Right ventricle myocardium inferior (tissue), 1 donor: ENCODE results near the gene MEX3D. TPM values are rescaled to one million over a fixed set of nuclear protein-coding genes. Genes with fewer than 3 reads are reported as not detected.

Experiments
- ATAC-seq: fragments of 200-7000 bp; cut with Tn5 transposase; one replicate; pipeline ENCODE4 v1.9.1; 2020; ENCODE audit warnings: mild to moderate bottlenecking, moderate library complexity
- DNase-seq: peaks from one replicate; pipeline ENCODE4 v3.0.0; 2021; ENCODE audit errors: missing footprints
- intact Hi-C: fragments of 100-400 bp; cut with DNase I; formaldehyde crosslinking; loops from one replicate; pipeline ENCODE4 v1.11.0; 2022
- long read RNA-seq: library from polyadenylated mRNA; unstranded; transcript quantifications from one replicate; pipeline ENCODE4 v2.0.0, GENCODE V29; 2021
- total RNA-seq: library from RNA; stranded (reverse); fragmentation: NEBNext Ultra II Directional; extraction: Animal tissue kit (Norgen Biotek cat#: 25700); gene quantifications from one replicate; pipeline ENCODE4 v1.2.1, GENCODE V29; 2021
- donor health status: DM: no; HTN: yes; CAD: no; lungs with severe emphysema.

MEX3D gene
- 9.6 TPM for total RNA-seq
- long read RNA-seq = 0 reads

DNA sequence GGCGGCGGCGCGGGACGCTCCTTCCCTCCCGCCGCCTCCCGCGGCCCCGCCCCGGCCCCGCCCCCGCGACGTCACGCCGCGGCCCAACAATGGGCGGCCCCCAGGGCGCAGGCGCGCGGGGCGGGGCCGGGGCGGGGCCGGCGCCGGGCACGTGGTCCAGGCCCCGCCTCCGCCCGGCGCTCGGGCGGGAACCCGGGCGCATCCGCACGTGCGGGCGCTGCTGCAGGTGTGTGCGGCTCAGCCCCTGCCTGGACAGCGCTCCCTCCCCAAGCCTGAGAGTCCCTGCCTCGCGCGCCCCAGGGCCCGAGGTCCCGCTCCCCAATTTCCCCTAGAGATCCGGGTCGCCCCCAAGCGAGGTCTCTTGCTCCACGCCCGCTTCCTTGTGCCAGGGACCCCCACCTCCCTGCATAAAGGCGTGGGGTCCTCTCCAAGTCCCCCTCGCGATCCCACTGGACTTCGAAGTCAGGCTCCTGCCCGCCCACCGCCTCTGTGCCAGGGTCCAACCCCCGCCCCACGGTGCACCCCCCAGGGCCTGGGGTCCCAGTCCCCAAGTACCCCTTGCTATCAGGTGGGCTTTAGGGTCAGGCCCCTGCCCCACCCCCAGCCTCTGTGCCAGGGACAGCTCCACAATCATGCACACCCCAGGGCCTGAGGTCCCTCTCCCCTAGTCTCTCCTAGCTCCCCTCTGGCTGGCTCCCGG lies at the start of gene MEX3D:
Gene MEX3D, minus strand, starts transcription at position 6 of the 700 bp plus-strand sequence. CDS start 267 bp downstream, outside the sequence.
- ATAC-seq = peak; percentile 80

DNA sequence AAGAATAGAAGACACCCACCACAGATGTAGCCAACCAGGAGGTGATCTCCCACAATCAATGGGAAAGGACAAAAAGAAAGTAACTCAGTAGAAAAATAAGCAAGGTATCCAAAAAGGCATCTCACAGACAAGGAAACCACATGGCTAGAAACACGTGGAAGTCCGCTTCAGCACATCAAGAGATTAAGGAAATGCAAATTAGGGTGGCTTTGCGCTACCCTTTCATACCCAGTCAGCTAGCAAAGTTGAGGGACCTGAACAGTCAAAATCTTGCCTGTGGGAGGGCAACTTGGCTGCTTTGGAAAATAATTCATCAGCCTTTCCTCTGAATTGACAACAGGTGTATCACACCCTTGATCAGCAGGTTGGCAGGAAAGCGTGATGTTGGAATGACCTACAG lies 48.8 kb upstream of the MEX3D start:
- no peak for ATAC-seq
- no peak for DNase-seq
- intact Hi-C loops = no loop called here

More for the DNA sequence above, at the start of gene MEX3D:
- intact Hi-C loops = loop anchor here (5.0 kb wide), 1 partner anchor 84 kb away; the partner anchor contains the start of gene TCF3
- DNase-seq = peak; percentile 90

DNA sequence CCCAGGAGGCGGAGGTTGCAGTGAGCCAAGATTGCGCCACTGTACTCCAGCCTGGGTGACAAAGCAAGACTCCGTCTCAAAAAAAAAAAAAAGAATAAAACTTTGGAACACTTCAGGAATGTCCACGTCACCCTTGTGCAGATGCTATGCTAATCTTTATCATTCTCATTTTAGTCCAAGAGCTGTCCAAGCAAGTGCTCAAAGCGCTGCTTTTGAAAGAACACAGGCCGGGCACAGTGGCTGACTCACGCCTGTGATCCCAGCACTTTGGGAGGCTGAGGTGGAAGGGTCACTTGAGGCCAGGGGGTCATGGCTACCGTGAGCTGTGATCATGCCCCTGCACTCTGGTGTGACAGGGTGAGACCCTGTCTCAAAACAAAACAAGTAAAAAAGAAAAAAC lies 48.3 kb upstream of the MEX3D start:
- intact Hi-C loops = no loop called here
- no peak for DNase-seq

DNA sequence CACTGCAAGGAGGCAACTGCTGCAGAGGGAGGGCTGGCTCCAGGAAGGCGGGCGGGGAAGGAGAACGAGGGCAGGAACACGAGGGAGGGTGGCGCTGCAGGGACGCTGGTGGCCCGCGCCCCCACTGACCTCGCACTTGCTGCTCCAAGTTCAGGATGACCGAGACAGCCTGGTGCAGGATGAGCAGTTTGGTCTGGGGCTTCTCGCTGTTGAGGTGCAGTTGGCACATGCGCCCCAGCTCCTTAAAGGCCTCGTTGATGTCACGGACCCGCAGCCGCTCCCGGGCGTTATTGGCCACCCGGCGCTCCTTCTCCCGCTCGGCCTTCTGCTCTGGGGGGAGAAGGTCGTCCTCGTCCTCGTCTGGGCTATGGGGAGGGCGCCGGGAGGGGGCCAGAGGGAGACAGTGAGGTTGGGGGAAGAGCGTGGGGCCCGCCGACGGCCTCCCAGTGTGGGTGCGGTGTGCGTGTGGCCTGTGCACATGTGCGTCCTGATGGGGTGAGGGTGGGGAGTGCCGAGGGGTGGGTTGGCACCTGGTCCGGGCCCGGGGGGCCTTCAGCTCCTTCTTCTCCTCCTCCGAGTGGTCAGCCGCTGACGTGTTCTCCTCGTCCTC lies 47.1 kb upstream of the MEX3D start:
- intact Hi-C loops = no loop called here
- ATAC-seq (no peak), DNase-seq (peak; percentile 32)

More for the DNA sequence above, 48.3 kb upstream of the MEX3D start:
- ATAC-seq = peak; percentile 26

DNA sequence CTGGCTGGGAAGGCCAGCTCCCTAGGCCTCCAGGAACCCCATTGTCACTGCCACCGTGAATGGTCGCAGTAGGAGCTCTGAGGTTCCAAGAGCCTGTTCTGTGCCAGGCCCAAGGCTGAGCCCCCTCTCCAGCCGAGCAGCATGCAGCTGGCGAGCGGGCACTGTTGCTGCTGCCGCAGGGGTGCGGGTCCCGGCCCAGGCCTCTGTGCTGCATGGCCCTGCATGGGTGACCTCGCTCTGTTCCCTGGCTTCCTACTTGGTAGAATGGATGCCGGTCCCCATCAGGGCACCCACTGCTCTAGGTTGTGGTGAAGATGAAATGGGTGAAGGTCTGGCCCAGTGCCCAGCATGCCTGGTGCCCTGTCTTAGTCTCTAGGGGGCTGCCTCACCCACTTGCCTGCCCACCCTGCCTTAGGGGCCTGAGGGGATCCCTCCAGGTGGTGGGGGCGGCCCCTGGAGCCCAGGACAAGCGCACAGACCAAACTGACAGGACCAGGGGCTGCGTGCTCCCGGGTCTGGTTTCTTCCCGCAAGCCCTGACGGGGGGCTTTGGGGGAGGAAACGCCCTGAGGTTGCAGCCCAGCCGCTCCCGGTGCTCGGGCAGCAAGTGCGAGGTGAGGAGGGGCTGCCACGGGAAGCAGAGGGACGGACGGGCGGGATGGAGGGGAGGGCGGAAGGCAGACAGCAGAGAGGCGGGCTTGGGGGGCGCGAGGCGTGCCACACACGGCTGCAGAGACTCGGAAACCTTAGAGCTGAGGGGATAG lies 45.9 kb upstream of the MEX3D start:
- DNase-seq = peak; percentile 56
- intact Hi-C loops = no loop called here
- ATAC-seq = no peak

DNA sequence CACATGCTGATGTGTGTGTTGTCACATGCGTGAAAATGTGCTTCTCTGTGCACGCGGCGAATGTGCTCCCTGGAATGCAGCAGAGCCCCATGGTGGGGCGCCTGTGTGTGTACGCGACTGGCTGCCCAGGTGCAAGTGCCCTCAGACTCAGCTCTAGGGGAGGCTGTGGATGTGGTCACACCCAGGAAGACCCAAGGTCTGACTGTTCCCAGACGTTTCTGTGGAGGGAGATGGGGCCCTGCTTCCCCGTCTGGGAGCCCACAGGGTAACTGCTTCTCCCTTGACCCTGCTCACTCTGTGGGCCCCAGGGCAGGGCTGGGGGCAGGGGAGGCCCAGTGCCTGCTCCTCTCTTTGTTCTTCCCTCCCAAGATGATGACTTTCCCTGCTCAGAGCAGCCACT lies 45.0 kb upstream of the MEX3D start:
- intact Hi-C loops = no loop called here
- ATAC-seq = no peak
- peak; percentile 22 for DNase-seq

DNA sequence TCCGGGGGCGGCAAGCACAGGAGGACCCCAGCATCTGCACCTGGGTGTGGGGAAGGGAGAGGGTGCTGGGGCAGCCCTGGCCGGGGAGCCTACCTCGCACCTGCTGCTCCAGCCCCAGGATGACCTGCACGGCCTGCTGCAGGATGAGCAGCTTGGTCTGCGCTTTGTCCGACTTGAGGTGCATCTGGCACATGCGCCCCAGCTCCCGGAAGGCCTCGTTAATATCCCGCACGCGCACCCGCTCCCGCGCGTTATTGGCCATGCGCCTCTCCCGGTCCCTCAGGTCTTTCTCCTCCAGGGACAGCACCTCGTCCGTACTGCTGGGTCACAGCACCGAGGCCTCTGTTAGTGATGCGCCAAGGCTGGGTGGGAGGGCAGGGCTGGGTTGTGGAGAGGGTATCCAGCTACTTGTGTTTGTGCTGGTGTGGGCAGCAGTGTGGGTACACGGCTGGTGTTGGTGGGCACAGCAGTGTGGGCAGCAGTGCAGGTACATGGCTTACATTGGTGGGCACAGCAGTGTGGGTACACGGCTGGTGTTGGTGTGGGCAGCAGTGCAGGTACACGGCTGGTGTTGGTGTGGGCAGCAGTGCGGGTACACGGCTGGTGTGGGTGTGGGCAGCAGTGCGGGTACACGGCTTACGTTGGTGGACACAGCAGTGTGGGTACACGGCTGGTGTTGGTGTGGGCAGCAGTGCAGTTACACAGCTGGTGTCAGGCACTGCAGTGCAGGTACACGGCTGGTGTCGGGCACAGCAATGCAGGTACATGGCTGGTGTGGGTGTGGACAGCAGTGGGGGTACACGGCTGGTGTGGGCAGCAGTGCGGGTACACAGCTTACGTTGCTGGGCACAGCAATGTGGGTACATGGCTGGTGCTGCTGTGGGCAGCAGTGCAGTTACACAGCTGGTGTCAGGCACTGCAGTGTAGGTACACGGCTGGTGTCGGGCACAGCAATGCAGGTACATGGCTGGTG lies 44.3 kb upstream of the MEX3D start:
- intact Hi-C loops = no loop called here
- DNase-seq = peak; percentile 45
- ATAC-seq = no peak

DNA sequence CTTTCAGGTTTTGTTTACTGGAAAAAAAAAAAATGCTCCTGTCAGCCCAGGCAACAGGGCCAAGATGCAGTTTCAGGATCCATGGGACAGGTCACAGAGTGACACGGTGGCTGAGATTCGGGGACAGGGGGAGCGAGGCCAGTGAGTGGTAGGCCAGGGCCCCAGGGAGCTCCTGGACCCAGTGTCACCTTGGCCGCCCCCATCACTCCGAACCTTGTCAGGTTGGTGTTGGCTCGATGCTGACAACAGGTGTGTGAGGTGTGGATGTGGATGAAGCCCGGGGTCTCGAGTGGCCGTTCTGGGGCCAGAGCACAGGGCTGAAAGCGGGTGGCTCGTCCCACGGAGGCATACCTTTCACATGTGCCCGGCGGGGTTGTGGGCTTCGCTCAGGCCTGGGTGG lies 43.2 kb upstream of the MEX3D start:
- intact Hi-C loops = no loop called here
- no peak for ATAC-seq
- peak; percentile 33 for DNase-seq

DNA sequence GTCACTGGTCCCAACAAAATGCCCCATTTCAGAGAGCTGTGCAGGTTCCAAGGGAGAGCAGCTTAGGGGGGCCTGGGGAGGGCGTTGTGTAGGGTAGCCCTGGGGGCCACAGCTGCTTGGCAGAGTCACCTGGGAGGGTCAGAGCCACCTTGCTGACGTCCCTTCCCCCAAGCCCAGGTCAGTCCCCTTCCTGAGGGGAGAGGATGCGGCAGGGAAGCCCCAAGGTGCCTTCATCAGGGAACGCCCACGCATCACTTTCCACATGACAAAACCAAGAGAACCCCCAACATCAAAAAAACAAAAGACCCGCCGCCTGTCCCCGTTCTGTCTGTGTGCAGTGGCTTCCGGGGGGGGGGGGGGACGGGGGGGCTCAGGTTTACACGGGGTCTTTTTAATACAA lies 42.5 kb upstream of the MEX3D start:
- ATAC-seq (no peak), DNase-seq (peak; percentile 8)
- intact Hi-C loops = no loop called here

DNA sequence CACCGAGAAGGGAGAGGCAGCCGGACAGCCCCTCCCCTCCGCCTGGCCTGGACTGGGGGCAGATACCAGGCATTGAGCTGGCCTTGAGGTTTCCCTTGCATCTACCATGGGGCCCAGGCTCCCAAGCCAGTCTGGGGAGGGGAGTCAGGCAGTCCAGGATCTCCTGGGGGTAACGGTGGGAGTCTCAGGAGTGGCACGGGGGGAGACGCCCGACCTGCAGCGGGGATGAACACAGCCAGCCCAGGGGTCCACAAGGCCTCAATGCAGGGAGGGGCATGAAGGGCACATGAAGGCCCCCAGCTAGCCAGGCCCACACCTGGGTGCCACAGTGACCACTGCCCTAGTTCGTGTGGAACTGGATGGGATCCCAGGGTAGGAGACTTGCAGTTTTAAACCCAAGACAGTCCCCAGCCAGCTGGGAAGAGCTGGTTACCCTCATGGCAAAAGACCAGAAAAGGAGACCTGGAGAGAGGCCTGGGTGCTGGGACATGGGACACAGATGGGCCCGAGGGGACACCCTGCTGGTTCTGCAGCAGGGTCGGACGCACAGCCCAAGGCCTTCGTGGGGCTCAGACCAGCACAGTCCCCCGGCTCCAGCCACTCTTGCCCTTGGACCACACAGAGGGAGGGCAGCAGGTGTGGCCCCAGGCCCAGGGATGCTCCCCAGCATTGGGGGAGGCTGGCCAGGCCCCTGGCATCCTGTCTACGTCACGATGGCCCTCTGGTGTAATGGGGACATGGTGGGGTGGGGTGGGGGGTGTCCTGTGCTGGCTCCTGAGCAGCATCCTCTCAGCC lies 41.8 kb upstream of the MEX3D start:
- intact Hi-C loops = loop anchor here (5.0 kb wide), 1 partner anchor 62 kb away; no protein-coding TSS in a partner anchor
- peak; percentile 33 for DNase-seq
- ATAC-seq = no peak

DNA sequence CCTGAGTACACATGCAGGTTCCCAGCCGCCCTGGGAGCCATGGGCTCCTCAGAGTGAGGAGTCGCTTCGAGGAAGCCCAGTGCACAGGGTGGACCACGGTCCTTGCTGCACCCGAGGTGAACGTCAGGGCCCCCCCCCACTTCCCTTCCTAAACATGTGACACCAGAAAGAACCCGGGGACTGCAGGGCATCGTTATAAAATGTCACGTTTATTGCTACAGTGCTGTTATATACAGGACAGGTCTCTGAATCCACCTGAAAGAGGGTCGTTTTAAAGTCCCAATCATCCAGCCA lies 40.9 kb upstream of the MEX3D start:
- intact Hi-C loops = loop anchor here (5.0 kb wide), 1 partner anchor 63 kb away; no protein-coding TSS in a partner anchor
- no peak for ATAC-seq

DNA sequence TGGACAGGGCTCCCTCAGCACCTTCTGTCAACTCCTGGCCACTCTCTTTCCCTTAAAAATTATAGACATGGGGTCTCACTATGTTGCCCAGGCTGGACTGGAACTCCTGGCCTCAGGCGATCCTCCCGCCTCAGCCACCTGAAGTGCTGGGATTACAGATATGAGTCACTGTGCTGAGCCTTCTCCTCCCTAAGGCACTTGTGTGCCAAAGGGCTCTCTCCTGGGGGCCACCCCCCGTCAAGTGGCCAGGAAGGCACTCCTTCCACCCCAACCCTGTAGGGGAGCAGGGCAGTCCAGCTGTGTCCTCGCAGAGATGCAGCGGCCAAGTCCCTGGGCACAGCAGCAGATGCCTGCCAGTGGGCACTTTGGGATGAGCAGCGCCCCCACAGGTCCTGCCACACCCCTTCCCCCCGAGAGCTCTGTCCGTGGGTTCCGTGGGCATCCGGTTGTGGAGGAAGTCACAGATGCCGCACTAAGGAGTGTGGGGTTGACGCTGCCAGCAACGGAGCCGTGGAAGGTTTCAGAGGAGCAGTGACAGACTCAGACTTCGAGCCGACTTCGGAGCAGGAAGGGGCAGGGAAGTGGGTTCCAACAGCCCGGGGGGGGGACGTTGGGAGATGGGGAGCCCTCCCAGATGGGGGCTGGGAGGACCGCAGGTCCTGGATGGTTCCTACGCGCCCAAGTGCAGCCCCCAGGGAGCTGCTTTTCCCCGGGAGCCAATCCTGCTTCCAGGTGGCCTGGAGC lies 40.4 kb upstream of the MEX3D start:
- ATAC-seq = no peak
- DNase-seq = peak; percentile 31
- intact Hi-C loops = loop anchor here (5.0 kb wide), 1 partner anchor 64 kb away; no protein-coding TSS in a partner anchor

More for the DNA sequence above, 40.9 kb upstream of the MEX3D start:
- peak; percentile 50 for DNase-seq

DNA sequence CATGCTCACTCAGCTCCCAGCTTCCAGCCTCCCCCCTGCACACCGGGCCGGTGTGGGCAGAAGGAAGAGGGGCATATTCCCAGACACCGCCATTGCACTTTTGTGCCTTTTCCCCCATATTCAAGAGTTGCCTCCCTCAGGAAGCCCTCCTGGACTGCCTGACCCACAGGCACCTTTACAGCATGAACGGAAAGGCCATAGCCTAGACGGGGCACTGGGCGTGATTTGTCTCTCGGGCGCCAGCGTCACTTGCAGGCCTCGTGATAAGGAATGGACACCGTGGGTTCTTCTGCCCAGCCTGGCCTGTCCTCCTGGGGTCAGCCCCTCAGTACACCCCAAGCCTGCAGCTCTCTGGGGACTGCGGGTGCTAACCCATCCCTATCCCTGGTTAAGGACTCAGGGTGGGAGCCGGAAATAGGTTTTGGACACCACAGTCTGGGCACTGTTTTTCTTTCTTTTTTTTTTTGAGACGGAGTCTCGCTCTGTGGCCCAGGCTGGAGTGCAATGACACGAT lies 38.1 kb upstream of the MEX3D start:
- intact Hi-C loops = loop anchor here (2.0 to 5.0 kb wide), 2 partner anchors 47 to 66 kb away; partner anchors contain the start of gene TCF3
- DNase-seq = peak; percentile 74
- peak; percentile 0 for ATAC-seq

DNA sequence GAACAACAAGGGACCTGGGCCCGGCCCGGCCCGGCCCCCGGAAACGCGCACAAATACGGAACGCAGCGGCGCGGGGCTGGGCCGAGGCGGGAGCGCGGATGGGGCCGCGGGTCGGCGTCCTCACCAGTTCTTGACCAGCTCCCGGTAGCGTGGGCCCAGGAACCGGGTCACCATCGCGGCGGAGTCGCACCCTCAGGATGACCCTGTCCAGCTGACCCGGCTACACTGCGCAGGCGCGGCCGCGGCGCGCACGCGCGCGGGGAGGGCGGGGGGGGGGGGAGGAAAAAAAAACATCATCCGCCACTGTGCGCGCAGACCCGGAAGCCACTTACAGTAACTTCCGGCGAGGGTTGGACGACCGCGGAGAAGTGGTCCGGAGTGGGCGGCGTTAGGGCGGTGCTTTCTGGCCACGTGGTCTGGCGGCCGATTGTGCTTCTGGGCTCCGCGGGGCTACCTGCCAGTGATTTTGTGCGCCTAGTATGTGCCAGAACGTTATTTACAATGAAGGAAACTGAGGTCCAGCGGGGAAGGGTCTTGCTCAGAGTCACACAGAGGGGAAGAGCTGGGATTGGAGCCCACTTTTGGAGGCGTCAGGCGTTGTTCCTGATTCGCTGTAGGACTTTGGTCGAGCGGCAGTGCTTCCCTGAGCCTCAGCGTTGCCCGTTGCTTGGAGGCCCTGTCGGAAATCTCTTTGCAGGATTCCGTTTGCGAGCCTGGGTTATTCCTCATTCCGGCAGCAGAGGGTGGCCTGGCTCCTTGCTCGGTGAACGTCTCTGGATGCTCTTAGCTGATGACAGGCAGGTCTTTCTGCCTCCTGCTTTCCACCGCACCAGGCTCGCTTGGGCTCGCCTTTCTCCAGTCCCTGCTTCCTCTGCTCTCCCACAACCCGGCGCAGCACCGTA lies 37.4 kb upstream of the MEX3D start, which contains the start of gene UQCR11:
Gene UQCR11, minus strand, starts transcription at position 227 of the 902 bp plus-strand sequence. Its CDS starts 53 bp downstream, at position 174.
- intact Hi-C loops = loop anchor here (2.0 to 5.0 kb wide), 2 partner anchors 47 to 67 kb away; partner anchors contain the start of gene TCF3
- DNase-seq (peak; percentile 97), ATAC-seq (peak; percentile 96)

DNA sequence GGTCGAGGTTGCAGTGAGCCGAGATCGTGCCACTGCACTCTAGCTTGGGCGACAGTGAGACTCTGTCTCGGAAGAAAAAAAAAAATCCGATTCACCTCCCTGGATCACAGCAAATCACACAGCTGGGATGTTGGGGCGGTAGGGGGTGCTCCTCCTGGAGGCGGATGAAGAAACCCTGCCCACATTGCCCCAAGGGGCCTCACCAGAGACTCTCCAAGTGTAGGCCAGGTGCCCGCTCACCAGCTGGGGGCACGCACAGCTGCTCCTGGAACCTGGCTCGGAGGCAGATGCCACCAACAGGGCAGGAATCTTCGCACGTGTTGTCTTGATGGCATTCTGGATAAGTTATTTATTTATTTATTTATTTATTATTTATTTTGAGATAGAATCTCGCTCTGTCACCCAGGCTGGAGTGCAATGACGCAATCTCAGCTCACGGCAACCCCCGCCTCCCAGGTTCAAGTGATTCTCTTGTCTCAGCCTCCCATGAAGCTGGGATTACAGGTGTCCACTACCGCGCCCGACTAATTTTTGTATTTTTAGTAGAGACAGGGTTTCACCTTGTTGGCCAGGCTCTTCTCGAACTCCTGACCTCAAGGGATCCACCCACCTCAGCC lies 34.1 kb upstream of the MEX3D start:
- ATAC-seq = no peak
- intact Hi-C loops = no loop called here

More for the DNA sequence above, 34.1 kb upstream of the MEX3D start:
- peak; percentile 33 for DNase-seq
